GM12891 (cell line): ENCODE data around the gene TOP2B.

Experiments used
- DNase-seq: peaks from one replicate; pipeline ENCODE4 v3.0.0; 2011; ENCODE audit warnings: low spot score; ENCODE audit not compliant: insufficient read length
- FAIRE-seq: peaks from 2 replicates; lab custom pipeline; 2011; peaks lifted over from hg19 to GRCh38; lab: Jason Lieb, UNC
- PAX5 ChIP-seq: IDR thresholded peaks from 2 replicates; pipeline ENCODE4 v1.6.1; 2011; ENCODE audit warnings: low read length, moderate library complexity, mild to moderate bottlenecking; ENCODE audit not compliant: insufficient read depth, severe bottlenecking
- POLR2A ChIP-seq: IDR thresholded peaks from 2 replicates; pipeline ENCODE4 v1.6.1; 2011; ENCODE audit warnings: low read depth, low read length, control low read depth
- POLR2AphosphoS5 ChIP-seq: IDR thresholded peaks from 2 replicates; pipeline ENCODE4 v1.6.1; 2011; ENCODE audit warnings: low read depth, low read length, control low read depth
- POU2F2 ChIP-seq: IDR thresholded peaks from 2 replicates; pipeline ENCODE4 v1.6.1; 2011; ENCODE audit warnings: low read depth, mild to moderate bottlenecking, control low read depth, low read length, moderate library complexity
- SPI1 ChIP-seq: IDR thresholded peaks from 2 replicates; pipeline ENCODE4 v1.6.1; 2011; ENCODE audit warnings: low read depth, low read length, control low read depth
- TAF1 ChIP-seq: IDR thresholded peaks from 2 replicates; pipeline ENCODE4 v1.6.1; 2011; ENCODE audit warnings: low read depth, low read length, control low read depth

Gene TOP2B

DNA sequence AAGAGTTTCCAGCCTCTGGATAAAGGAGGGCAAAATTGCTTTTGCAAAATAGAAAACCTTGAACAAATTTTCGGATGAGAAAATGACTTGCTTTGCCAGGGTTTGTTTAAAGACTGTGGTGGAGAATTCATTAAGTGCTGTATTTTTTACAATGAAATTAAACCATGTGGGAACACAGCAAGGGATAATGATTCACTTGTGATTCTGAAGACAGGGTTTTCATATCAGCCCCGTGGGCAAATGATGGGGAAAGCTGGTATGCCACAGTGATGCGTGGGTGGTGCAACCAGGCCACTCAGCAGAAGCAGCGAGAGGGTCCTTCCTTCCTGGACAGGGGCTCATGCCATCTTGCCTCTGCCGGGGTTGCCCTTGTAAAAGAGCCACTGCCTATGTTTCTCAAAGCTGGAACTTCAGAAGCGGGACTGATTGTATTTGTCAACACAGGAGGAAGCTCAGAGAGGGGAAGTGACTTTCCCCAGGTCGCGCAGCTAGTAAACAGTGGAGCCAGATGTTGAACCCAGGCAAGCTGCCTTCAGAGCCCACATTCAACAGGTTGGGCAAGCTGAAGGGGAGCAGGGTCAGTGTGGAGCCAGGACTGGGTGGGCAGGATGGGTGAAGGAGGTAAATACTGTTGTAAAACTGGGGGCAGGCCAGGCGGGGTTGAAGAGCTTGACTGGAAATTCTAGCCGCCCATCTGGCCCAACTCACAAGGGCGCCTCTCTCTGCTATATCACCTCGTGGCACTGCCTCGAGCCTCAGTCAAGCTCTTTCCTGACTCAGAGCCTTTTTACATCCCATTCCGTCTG is 79.1 kb downstream of the TOP2B start:
- FAIRE-seq: no peak
- no peak for DNase-seq
- TF ChIP-seq POLR2A (no peak), POLR2AphosphoS5 (no peak), SPI1 (no peak), PAX5 (no peak), TAF1 (no peak)

DNA sequence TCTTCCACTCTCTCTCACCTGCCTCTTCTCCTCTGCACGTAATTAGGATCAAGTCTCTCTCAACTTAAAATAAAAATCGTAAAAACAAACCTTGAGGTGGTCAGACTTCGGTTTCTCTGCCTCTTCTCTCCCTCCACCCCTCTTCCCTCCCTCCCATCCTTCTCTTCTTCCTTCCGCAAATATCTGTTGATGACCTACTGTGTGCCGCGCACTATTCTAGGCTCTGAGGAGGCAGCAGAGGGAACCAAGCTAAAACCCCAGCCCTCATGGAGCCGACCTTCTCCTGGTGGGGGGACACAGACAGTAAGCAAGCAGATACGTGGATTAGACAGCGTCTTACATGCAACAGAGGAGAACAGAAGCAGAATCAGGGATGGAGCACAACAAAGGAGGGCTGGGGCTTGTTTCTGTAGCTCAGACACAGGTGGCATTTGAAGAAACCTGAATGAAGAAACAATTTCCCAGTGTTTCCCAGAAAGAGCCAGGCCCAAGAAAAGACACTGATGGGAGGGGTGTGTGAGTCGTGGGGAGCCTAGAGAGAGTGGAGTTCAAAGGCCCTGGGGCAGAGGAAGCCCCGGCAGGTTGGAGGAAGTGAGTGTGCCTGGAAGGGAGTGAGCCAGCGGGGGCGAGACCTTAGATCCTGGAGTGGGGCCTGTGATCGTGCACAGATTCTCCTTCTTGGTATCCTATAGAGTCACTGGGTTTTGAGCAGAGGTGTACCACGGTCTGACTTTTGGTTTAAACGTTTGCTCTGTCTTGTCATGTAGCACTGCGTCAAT is 80.5 kb downstream of the TOP2B start:
- no peak for TF ChIP-seq PAX5
- no peak for TF ChIP-seq POU2F2
- TF ChIP-seq POLR2AphosphoS5: no peak
- no peak for TF ChIP-seq TAF1
- TF ChIP-seq SPI1: no peak
- TF ChIP-seq POLR2A: no peak
- FAIRE-seq: no peak
- no peak for DNase-seq

GRCh38 chr3:25583343-25583742 is 81.4 kb downstream of the TOP2B start:
- DNase-seq (no peak), FAIRE-seq (no peak)
- TF ChIP-seq SPI1: no peak
- TF ChIP-seq POLR2A: no peak
- TF ChIP-seq PAX5: no peak
- no peak for TF ChIP-seq POLR2AphosphoS5
- TF ChIP-seq POU2F2: no peak

DNA sequence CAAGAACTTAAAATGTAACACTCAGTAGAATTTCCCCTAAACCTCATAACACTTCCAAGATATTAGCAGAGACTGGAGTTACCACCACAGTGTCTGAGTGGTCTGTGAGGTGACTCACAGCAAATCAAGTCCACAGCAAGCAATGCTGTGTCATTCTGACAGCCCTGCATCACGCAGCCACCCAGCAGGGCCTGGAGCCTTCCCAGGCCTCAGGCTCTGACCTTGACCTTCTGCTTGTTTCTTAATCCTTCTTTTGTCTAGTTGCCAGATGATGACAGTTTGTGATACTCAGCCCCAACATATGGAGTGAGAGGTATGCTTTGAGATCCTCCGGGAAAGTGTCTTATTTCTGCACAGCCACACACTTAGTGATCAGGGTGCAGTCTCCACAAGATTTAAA is 82.5 kb downstream of the TOP2B start:
- no peak for TF ChIP-seq PAX5
- no peak for TF ChIP-seq SPI1
- no peak for TF ChIP-seq TAF1
- no peak for TF ChIP-seq POU2F2
- TF ChIP-seq POLR2AphosphoS5: no peak
- no peak for TF ChIP-seq POLR2A
- FAIRE-seq (no peak), DNase-seq (no peak)

- no peak for FAIRE-seq
- DNase-seq: no peak
- TF ChIP-seq PAX5 (no peak), POLR2AphosphoS5 (no peak), POLR2A (no peak), SPI1 (no peak), TAF1 (no peak), POU2F2 (no peak)
These were observed 82.9 kb downstream of the TOP2B start for GRCh38 chr3:25581823-25582222.

- no peak for FAIRE-seq
- DNase-seq: no peak
- TF ChIP-seq TAF1: no peak
- TF ChIP-seq POLR2AphosphoS5: no peak
- no peak for TF ChIP-seq PAX5
- no peak for TF ChIP-seq SPI1
- TF ChIP-seq POLR2A: no peak
- TF ChIP-seq POU2F2: no peak
These were observed 83.4 kb downstream of the TOP2B start for GRCh38 chr3:25581335-25581734.

DNA sequence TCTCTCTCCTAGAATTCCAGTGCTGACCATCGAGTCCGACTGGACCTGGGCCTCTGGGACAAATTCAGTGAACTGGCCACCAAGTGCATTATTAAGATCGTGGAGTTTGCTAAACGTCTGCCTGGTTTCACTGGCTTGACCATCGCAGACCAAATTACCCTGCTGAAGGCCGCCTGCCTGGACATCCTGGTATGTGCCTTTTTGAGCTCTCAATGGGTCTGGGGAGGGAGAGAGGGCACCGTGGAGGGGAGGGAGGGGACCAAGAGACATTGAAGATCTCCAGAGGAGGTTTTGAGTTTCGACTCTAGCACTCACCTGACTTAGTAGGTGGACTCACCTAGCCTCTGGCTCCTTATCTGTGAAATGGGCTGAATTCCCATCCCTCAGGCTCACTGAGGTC is 84.2 kb downstream of the TOP2B start:
- TF ChIP-seq SPI1: no peak
- TF ChIP-seq POU2F2: no peak
- TF ChIP-seq PAX5: no peak
- TF ChIP-seq POLR2AphosphoS5: no peak
- TF ChIP-seq TAF1: no peak
- TF ChIP-seq POLR2A: no peak
- FAIRE-seq (no peak), DNase-seq (no peak)

GRCh38 chr3:25578059-25578458 is 86.6 kb downstream of the TOP2B start:
- no peak for DNase-seq
- no peak for FAIRE-seq
- TF ChIP-seq SPI1 (no peak), PAX5 (no peak), POU2F2 (no peak), POLR2AphosphoS5 (no peak), POLR2A (no peak), TAF1 (no peak)

GRCh38 chr3:25576831-25577454 is 87.8 kb downstream of the TOP2B start:
- TF ChIP-seq POLR2A: no peak
- TF ChIP-seq TAF1: no peak
- no peak for TF ChIP-seq POU2F2
- TF ChIP-seq POLR2AphosphoS5: no peak
- no peak for TF ChIP-seq SPI1
- TF ChIP-seq PAX5: no peak
- FAIRE-seq (no peak), DNase-seq (no peak)
